Upper lobe of left lung (tissue), 6 donors: Measurements from ENCODE around the gene KRT75. TPM values are rescaled to one million over a fixed set of nuclear protein-coding genes. Genes with fewer than 3 reads are reported as not detected.

ENCODE experiments used
- ATAC-seq, 2 donors: fragments of 200-7000 bp; cut with Tn5 transposase; one replicate each; pipeline ENCODE4 v1.9.1; 2022; ENCODE audit warnings: mild to moderate bottlenecking in 2 of 2, moderate library complexity in 2 of 2; ENCODE audit not compliant: low FRiP score in 2 of 2
- DNase-seq, 2 donors: peaks; one replicate each; pipeline ENCODE4 v3.0.0-alpha.2; 2019 to 2020
- H3K27ac ChIP-seq, 4 donors: fragments of 200-600 bp; sonication (generic); one replicate each; pipeline ENCODE4 v1.5.1; 2016 to 2019
- H3K27me3 ChIP-seq, 4 donors: fragments of 200-600 bp; sonication (generic); one replicate each; pipeline ENCODE4 v1.5.1; 2017 to 2019
- H3K36me3 ChIP-seq, 4 donors: fragments of 200-600 bp; sonication (generic); one replicate each; pipeline ENCODE4 v1.5.1; 2016 to 2019
- H3K4me1 ChIP-seq, 4 donors: fragments of 200-600 bp; sonication (generic); one replicate each; pipeline ENCODE4 v1.5.1; 2018 to 2019
- H3K4me3 ChIP-seq, 4 donors: fragments of 200-600 bp; sonication (generic); one replicate each; pipeline ENCODE4 v1.5.1; 2017 to 2019; ENCODE audit warnings: mild to moderate bottlenecking in 2 of 4, moderate library complexity in 1 of 4
- H3K9me3 ChIP-seq, 4 donors: fragments of 200-600 bp; sonication (generic); one replicate each; pipeline ENCODE4 v1.5.1; 2018 to 2019
- EP300 ChIP-seq, 4 donors: sonication (generic); formaldehyde crosslinking; IDR thresholded peaks; one replicate each; pipeline ENCODE4 v1.5.1; 2017; ENCODE audit warnings: antibody characterized with exemption in 4 of 4, control low read depth in 2 of 4
- POLR2A ChIP-seq, 4 donors: fragments of 450-650 bp; IDR thresholded peaks; one replicate each; pipeline ENCODE4 v1.5.1; 2016 to 2017; ENCODE audit warnings: antibody characterized with exemption in 4 of 4, mild to moderate bottlenecking in 2 of 4
- POLR2AphosphoS5 ChIP-seq, 2 donors: sonication (generic); formaldehyde crosslinking; IDR thresholded peaks; one replicate each; pipeline ENCODE4 v1.5.1; 2017; ENCODE audit warnings: antibody characterized with exemption in 2 of 2
- WGBS, 2 donors: methylation state at CpG; one replicate each; pipeline ENCODE4 v1.1.5; 2017 to 2018; 5-methylcytosine and 5-hydroxymethylcytosine counted together
- total RNA-seq, 6 donors: library from RNA; depleted of rRNA in 4 of 6; stranded (reverse); fragments of >200 nt in 4 of 6; gene quantifications; one replicate each; pipeline versions ENCODE4 v1.1.0 to v1.2.1, GENCODE V29; 2016 to 2021
- TF ChIP-seq, protein P1 (sequence below), 6 experiments: fragments of 450-650 bp in 4 of 6; fragments of 200-600 bp in 2 of 6; sonication (generic) in 2 of 6; IDR thresholded peaks; one replicate each; pipeline ENCODE4 v1.5.1; 2016 to 2019; ENCODE audit warnings: antibody characterized with exemption in 6 of 6
- donor health status: DM: no; HTN: no; CAD: no; lungs with moderate emphysema.
- donor health status: DM: no; HTN: yes; CAD: no; lungs with severe emphysema.

The KRT75 gene
- total RNA-seq, 6 donors from 2014 or later: not detected

DNA sequence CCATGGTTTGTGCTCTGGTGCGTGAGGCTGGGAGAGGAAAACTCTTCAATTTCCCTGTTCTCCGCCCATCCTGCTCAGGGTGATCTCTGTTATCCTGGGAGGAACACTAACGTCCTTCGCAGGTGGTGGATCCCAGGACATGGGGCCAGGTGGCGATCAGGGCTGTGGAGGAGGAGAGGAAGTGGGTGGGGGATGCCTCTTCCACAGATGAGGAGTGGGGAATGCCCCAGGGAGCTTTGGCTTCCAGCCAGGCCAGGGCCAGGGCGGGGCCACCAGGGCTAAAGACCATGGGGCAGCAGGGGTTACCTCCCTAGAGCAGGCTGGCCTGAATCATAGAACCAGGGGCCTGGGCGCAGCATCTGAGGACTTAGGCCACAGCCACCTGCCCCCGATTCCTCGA is 3.3 kb upstream of the KRT75 start:
- no peaks in the 10 kb centered on the region for H3K27me3 ChIP-seq
- H3K4me1 ChIP-seq: no peaks in the 10 kb centered on the region
- H3K36me3 ChIP-seq: no peaks in the 10 kb centered on the region
- H3K9me3 ChIP-seq: no peaks in the 10 kb centered on the region
- 84 to 86% methylated on average over 9 of the region's 9 CpGs for WGBS, 2 donors
- H3K27ac ChIP-seq: no peak overlapping the region
- no peak for ATAC-seq
- no peak overlapping the region for H3K4me3 ChIP-seq
- peak in 1 of 2 donors; percentile 75 for DNase-seq
- TF ChIP-seq, protein P1, sequence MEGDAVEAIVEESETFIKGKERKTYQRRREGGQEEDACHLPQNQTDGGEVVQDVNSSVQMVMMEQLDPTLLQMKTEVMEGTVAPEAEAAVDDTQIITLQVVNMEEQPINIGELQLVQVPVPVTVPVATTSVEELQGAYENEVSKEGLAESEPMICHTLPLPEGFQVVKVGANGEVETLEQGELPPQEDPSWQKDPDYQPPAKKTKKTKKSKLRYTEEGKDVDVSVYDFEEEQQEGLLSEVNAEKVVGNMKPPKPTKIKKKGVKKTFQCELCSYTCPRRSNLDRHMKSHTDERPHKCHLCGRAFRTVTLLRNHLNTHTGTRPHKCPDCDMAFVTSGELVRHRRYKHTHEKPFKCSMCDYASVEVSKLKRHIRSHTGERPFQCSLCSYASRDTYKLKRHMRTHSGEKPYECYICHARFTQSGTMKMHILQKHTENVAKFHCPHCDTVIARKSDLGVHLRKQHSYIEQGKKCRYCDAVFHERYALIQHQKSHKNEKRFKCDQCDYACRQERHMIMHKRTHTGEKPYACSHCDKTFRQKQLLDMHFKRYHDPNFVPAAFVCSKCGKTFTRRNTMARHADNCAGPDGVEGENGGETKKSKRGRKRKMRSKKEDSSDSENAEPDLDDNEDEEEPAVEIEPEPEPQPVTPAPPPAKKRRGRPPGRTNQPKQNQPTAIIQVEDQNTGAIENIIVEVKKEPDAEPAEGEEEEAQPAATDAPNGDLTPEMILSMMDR (IDR thresholded peaks at IDR 0.05): no peak
- TF ChIP-seq POLR2A (IDR thresholded peaks at IDR 0.05) (no peak), POLR2AphosphoS5 (IDR thresholded peaks at IDR 0.05) (no peak), EP300 (IDR thresholded peaks at IDR 0.05) (no peak)

DNA sequence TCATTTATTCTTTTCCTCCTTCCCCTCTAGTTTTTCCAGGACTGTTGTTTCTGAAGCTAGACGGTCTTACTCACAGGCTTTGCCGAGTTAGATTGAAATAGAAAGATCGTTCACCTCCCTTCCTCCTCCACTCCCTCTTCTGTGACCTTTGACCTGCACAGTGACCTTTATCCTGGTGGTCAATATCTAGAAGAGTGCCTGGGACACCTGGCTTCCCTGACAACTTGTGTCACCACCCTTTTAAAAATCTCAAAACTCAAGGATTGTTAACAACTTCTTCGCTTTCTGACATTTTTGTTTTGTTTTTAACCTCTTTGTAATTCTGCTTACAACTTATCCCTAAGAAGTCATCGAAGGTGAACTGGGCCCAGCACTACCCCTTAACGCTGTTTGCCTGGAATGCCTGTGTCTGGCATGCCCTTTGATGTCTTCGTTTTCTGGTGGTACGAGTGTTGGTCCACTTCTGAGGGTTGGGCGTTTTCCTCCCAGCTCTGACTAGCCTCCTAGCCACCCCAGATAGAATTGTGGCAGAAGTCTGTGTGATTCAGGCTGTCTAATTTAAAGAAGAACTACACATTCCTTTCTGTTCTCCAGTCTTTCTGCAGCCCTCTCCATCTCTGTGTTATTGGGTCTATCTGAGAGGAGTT is 2.8 kb upstream of the KRT75 start:
- H3K27me3 ChIP-seq: no peaks in the 10 kb centered on the region
- H3K27ac ChIP-seq: no peak overlapping the region
- DNase-seq: no peak
- no peak for ATAC-seq
- H3K4me1 ChIP-seq: no peaks in the 10 kb centered on the region
- TF ChIP-seq EP300 (IDR thresholded peaks at IDR 0.05) (no peak), POLR2AphosphoS5 (IDR thresholded peaks at IDR 0.05) (no peak), POLR2A (IDR thresholded peaks at IDR 0.05) (no peak)
- TF ChIP-seq, protein P1 (IDR thresholded peaks at IDR 0.05): no peak
- H3K36me3 ChIP-seq: no peaks in the 10 kb centered on the region
- WGBS, 2 donors: 60 to 63% methylated on average over 9 of the region's 9 CpGs
- no peak overlapping the region for H3K4me3 ChIP-seq
- H3K9me3 ChIP-seq: no peaks in the 10 kb centered on the region

DNA sequence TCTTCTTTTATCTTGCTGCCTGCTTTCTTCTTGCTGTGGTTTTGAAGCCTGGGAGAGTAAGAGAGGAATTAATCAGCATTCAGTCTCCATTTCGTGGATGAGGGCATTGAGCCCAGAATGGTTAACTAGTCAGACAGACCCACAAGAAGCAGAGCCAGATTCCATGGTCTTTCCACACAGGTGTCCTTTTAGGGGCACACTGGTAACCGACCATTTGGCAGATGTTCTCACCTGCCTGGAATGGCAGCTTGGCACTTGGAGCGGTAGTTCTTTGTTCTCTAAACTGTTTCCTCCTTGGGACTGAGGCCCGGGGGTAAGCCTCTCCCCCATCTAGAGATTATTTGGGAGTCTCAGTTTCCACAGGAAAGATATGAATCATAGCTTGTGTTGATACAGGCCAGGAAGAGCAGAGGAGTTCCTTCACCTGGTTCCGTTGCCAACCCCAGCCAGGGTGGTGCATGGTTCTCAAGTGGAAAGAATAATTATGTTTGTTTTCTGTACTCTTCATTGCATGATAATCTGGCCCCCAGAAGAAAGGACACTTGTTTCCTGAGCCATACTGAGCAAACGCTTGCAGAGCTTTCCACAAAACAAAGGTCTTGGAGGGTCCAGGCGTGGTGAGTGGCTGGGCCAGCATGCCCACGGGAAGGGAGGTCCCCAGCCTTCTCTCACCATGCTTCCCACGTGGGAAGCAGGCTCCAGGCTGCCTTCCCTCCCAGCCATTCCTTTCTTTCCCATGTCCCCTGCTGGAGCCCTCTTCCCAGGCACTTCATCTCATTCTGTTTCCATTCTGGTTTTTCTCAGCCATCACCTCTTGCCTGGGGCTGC is 2.0 kb upstream of the KRT75 start:
- WGBS, 2 donors: 54 to 63% methylated on average over 9 of the region's 9 CpGs
- Histone ChIP-seq H3K27ac (no peak overlapping the region), H3K9me3 (no peaks in the 10 kb centered on the region), H3K4me3 (no peak overlapping the region), H3K36me3 (no peaks in the 10 kb centered on the region), H3K4me1 (no peaks in the 10 kb centered on the region), H3K27me3 (no peaks in the 10 kb centered on the region)
- no peak for TF ChIP-seq EP300 (IDR thresholded peaks at IDR 0.05)
- DNase-seq (no peak), ATAC-seq (no peak)

DNA sequence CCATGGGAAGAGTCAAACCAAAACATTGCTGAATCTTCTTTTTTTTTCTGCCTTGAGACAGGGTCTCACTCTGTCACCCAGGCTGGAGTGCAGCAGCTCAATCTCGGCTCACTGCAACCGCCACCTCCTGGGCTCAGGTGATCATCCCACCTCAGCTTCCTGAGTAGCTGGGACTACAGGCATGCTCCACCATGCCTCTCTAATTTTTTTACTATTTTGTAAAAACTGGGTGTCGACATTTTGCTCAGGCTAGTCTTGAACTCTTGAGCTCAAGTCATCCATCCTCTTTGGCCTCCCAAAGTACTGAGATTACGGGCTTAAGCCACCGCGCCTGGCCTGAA is 1.5 kb upstream of the KRT75 start:
- no peak for ATAC-seq
- H3K27me3 ChIP-seq: no peaks in the 10 kb centered on the region
- DNase-seq: no peak
- no peak overlapping the region for H3K4me3 ChIP-seq
- no peaks in the 10 kb centered on the region for H3K4me1 ChIP-seq
- no peaks in the 10 kb centered on the region for H3K9me3 ChIP-seq
- 85 to 93% methylated on average over 6 of the region's 6 CpGs for WGBS, 2 donors
- TF ChIP-seq EP300 (IDR thresholded peaks at IDR 0.05): no peak
- no peak for TF ChIP-seq POLR2A (IDR thresholded peaks at IDR 0.05)
- TF ChIP-seq POLR2AphosphoS5 (IDR thresholded peaks at IDR 0.05): no peak
- TF ChIP-seq, protein P1 (IDR thresholded peaks at IDR 0.05): no peak
- no peak overlapping the region for H3K27ac ChIP-seq
- no peaks in the 10 kb centered on the region for H3K36me3 ChIP-seq

DNA sequence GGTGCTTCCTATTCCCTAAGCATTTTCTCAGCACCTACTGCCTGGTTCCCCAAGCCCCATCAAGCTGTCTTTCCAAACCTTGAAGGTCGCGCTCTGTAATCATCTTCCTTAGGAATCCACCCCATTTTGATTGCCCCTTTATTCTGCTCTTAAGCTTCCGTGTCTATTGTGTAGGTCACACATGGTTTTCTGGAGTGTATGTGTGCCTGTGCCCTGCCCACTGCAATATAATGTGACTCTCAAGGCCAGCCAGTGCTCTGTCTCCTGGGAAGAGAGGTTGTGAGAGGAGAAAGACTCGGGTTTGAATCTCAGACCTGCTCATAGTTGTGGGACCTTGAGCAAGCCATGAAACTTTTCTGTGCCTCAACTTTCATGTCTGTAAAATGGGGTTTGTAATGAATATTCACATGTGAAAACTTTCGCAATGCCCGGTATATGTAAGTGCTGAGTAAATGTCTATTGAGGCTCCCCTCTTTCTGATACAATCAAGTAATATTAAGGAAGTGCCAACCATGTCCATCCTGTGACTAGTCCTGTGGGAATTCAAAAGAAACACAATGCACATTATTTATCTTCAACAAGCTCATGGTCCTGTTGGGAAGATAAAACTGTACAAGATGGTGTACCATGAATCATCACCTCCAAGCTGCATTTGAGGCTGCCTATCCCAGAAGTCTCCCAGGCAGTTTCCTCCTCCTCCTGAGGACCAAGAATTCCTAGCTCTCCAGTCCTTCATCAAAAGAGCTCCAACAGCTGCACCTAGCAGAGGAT is 774 bp upstream of the KRT75 start:
- Histone ChIP-seq H3K36me3 (no peaks in the 10 kb centered on the region), H3K9me3 (no peaks in the 10 kb centered on the region), H3K27ac (no peak overlapping the region), H3K4me3 (no peak overlapping the region), H3K27me3 (no peaks in the 10 kb centered on the region), H3K4me1 (no peaks in the 10 kb centered on the region)
- DNase-seq: no peak
- ATAC-seq: no peak
- no peak for TF ChIP-seq EP300 (IDR thresholded peaks at IDR 0.05)
- no peak for TF ChIP-seq POLR2AphosphoS5 (IDR thresholded peaks at IDR 0.05)
- TF ChIP-seq, protein P1 (IDR thresholded peaks at IDR 0.05): no peak
- WGBS, 2 donors: 88 to 90% methylated on average over 6 of the region's 6 CpGs
